GM19324 (cell line): ENCODE measurements around the gene ARHGAP24.
"Not testable (repeated sequence)": the region's sequence is repeated elsewhere in the genome, so short reads cannot be mapped to it uniquely, and the experiment has no call there.

Experiments
- ATAC-seq: cut with Tn5 transposase; IDR thresholded peaks from one replicate; pipeline ENCODE4 v1.9.1; 2021; ENCODE audit warnings: mild to moderate bottlenecking, moderate library complexity; ENCODE audit not compliant: unreplicated experiment, low FRiP score

ARHGAP24 gene

DNA sequence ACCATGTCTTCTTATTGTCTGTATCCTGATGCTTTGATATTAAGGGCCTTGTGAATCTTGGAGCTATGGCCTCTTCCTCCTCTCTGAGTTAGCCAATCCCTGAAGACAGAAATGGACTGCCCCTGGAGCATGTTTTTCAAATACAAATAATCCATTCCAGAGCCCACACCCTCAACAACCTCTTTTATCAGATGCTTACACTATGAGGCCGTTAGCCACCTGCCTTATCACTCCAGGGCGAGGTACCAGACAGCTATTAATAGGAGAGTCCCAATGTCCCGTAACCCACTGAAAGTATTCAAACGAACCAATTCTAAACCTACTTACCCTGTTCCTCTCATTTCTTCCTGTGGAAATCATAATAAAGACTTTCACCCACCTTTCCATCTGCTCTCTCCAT, 165.0 kb downstream of the ARHGAP24 start:
- ATAC-seq: no peak

DNA sequence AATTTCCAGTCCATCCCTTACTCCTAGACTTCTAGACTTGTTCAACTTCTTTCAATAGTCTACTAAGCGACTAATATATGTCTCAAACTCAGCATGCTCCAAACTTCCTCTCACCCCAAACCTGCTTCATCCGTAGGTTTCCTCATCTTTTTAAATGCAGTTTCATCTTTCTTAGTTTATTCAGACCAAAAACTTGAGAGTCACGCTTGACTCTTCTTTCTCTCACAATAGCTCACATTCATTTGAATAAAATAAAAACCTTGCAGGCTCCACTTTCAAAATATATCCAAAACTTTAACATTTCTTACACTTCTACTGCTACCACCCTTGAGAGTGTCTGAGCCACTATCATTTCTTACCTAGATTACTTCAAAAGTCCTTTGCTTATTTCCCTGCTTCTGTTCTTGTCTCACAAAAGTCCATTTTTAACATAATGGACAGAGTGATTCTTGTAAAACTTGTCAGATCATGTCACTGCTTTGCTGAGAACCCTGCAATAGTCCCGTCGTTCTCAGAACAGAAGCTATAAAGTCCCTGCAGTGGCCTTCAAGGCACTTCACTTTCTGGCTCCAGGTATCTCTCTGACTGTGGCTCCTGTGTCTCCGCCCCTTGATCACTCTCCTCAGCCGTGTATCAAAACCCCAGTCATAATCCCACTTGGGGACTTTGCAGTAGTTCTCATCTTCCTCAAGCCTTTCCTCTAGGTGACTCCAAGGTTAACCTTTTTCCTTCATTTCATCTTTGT, 167.6 kb downstream of the ARHGAP24 start:
- ATAC-seq: no peak

- no peak for ATAC-seq
Observed at GRCh38 chr4:85644061-85644460, 169.1 kb downstream of the ARHGAP24 start.

GRCh38 chr4:85650908-85651307, 176.0 kb downstream of the ARHGAP24 start:
- ATAC-seq: no peak

DNA sequence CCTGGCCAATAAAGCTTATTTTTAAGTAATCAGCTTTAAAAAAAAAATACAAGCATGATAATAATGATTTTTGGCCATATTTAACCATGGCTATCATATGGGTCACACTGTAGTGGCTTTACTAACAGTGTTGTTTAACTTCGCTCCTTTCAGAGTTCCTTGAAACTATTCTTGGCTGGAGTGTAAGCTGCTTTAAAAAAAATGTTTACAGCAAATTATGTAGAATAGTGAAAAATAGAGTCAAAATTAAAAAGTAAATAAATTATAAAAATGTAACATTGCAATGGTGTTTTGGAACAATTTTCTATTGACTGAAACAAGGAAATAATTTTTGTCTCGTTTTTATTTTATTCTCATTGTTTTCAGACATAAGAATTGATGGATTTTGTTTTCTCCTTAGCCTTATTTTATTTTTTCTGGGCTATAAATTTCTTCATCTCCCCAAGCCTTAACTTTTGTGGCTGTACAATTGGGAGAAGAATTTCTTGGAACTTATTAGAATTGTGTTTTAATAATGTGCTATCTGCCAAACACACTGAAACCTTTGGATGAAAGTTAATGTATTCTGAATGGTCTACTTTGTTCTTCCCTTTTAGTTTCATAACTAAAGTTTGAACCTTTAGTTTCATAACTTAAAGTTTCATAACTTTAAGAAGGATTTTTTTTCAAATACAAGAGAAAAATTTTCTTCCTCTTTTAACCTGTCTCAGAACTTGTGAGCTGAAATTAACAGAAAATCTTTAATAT, 182.0 kb downstream of the ARHGAP24 start:
- no peak for ATAC-seq

GRCh38 chr4:85658766-85659439, 184.0 kb downstream of the ARHGAP24 start:
- ATAC-seq: no peak

DNA sequence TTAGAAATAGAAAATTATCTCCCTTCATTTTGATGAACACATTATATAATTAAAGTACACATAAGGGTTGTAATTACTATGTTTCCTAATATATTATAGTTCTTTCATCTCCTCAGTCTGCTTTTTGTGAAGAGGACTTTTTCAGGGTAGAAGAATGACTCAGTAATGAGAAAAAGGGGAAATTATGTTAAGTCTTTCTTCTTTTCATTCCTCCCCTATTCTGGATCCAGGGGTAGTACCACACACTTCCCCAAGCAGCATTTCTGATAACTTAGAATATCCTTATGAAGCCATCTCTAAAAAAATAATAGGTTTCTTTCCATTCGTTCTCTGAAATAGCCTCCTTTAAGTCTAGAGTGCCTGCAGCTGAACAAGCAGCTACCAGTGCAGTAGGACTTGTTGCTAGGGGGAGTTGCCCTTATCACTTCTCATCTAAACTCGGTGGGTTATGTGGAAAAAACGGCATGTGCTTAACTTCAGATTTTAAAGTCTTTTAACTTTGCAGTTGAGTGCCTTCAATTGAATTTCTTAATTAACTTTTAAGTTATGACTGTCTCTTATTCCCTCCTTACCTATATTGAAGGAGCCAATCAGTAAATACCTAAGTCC, 184.8 kb downstream of the ARHGAP24 start:
- no peak for ATAC-seq

DNA sequence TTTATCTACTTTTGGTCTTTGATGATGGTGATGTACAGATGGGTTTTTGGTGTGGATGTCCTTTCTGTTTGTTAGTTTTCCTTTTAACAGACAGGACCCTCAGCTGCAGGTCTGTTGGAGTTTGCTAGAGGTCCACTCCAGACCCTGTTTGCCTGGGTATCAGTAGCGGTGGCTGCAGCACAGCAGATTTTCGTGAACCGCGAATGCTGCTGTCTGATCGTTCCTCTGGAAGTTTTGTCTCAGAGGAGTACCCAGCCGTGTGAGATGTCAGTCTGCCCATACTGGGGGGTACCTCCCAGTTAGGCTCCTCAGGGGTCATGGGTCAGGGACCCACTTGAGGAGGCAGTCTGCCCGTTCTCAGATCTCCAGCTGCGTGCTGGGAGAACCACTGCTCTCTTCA, 191.7 kb downstream of the ARHGAP24 start:
- not testable (repeated sequence) for ATAC-seq

DNA sequence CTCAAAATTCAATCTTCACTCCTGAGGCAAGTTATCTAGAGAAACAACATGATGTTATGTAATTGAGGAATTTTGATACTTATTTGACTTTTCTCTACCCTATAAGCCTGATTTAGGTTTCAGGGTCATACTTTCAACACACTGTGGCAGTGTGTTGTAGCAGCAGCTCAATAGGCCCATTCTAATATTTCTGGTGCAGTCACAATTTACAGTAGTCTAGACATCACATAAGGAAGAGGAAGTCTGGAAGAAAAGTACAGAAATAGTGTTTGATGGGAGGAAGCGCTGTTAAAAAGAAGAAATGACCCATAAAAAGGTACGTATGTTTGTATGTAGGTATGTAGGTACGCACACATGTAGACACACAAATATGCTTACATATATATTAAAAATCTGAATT, 194.3 kb downstream of the ARHGAP24 start:
- no peak for ATAC-seq

GRCh38 chr4:85669992-85670548, 195.1 kb downstream of the ARHGAP24 start:
- ATAC-seq: no peak

DNA sequence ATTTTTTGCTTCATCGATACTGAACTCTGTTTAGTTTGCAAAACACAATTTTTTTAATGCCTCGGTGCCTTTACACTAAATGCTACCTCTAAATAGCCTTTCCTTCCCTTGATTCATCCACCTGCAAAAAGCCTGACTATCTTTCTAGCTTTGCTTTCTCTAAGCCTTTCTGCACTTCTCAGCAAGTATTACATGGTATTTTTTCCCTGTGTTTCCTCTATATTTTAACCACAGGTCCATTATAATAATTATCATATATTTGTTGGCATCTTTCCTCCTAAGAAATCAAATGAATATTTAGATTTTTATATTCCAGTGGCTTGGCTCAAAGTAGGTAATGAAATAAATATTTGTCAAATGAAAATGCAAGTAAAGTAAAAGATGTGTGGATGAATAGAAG, 196.2 kb downstream of the ARHGAP24 start:
- no peak for ATAC-seq

DNA sequence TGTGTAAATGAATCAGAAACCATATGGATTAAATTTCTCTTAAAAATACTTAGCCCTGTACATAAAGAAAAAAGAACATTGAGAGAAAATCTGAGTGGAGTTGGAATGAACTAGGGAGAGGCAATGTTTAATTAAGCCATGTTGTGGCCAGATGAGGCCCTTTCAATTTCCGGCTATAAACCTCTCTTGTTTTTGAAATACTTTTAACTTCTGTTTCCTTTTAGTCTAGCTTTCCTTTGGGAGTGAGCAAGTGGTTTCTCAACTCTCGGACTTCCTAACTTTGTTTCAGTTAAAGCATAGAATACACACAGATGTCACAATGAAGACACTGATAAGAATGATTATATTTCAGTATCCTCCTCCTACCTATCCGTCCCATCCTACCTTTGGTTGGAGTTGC, 197.2 kb downstream of the ARHGAP24 start:
- no peak for ATAC-seq

- ATAC-seq: no peak
Observed at GRCh38 chr4:85672959-85673358, 198.0 kb downstream of the ARHGAP24 start.

DNA sequence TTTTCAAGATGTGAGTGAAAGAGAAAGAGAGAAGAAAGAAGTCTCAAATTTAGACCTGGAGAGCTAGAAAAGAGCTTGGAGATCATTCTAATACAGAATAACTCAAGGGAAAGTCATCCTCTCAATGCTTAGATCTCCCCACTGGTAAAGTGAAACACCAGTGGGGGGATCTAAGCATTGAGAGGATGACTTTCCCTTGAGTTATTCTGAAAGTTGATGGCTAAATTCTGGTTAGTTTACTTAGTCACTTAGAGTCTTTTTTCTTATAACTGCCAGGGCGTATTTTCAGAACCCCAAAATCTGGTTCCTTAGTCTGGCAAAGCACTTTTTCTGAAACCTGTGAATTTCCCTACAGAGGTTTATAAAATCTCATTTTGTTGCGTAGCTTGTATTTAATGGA, 198.6 kb downstream of the ARHGAP24 start:
- ATAC-seq: no peak

DNA sequence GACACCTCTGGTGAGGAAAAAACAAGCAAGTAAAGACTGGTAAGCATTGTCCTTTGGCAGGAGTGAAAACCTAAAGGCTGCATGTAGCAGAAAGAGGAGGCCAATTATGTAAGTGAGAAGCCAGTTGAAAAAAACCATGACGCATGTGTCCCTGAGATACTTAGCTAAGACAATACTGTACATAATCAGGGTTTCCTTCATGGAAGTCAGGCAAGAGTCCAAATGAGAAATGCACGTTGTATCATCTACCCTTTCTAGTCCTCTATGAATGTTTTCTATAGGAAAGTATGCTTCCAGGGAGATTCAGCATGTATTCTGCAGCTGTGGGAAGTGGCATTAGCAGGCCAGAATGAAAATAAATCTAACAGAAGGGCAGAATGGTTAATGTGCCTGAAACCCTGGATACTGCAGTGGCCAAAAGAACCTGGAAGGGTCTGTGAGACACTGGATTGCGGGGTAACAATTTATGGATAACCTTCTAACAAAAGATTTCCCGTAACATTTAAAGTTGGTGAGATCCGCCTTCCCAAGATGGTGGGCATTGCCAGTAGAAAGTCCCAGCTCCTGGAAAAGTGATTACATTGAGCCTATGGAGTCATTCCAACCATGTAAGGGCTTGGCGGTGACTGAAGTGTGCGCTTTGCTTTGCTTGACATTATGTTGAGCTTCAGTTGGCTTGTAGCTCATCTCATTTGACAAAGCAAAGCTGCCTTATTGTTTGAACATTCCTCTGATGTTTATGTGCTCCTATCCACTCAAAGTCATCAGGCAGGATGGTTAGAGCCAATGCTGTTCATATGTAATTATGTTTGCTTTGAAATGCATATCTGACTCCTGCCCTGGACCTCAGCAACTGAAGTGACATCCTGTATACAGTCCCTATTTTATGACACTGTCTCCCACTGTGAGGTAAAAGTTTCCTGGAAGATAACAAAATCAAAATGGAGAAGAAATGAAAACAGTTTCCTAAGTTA, 200.4 kb downstream of the ARHGAP24 start:
- no peak for ATAC-seq

DNA sequence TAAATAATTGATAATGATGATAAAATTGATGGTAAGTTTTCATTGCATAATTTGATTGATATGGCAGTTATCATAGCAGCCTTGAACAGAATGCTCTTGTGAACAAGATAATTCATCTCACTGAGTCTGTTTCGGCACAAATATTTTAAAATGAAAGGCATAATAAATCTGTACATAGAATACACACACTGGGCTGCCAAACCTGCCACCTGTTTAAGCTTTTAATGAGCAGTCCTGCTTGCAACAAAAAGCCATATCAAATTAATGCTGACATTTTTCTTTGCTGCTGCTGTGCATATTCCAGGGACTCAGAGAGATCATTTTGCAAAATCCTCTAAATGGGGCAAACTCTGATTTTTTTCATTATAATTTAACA, 201.1 kb downstream of the ARHGAP24 start:
- ATAC-seq: no peak

- no peak for ATAC-seq
Observed at GRCh38 chr4:85676850-85677590, 202.1 kb downstream of the ARHGAP24 start.

DNA sequence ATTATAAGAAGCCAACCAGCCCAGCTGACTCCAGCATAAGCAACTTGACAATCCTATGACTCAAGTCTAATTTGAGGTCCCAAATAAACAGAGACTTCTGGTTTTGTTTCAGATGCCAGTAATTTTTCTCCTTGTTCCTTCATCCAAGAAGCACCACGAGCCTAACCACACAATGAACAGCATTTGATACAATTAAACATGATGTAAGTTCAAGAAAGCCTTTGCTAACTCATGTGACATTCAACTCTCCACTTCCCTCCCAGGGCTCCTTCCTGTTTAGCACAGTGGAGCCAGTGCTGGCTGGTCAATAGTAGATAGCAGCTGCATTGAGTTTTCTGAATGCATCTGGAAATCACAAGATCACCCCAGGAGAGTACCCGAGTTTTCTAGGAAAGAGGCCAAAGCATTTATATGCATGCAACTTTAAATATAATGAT, 206.3 kb downstream of the ARHGAP24 start:
- ATAC-seq: no peak

DNA sequence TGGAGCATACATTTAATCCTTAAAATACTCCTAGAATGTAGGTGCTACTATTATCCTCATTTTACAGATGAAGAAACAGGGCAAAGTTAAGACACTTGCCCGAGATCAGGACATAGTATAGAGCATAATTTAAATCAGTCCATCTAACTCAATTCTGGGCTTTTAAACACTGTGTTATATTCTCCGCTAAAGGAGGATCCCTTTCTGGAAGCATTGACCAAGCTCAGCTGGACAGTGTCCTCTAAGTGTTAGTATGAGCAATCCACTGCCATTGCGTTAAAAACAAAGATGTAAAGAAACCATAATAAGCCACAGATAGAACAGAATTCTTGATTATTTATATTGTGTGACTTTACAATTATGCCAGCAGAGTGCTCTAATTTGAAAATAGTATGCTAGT, 207.0 kb downstream of the ARHGAP24 start:
- no peak for ATAC-seq
